Thoracic aorta (tissue), 2 donors: ENCODE data around the gene MNT. TPM values are rescaled to one million over a fixed set of nuclear protein-coding genes. Genes with fewer than 3 reads are reported as not detected.

ENCODE experiments used
- ATAC-seq: fragments of 150-250 bp; one replicate; pipeline ENCODE4 v1.8.0; 2017; ENCODE audit warnings: low read depth; ENCODE audit not compliant: insufficient number of reproducible peaks, low FRiP score
- DNase-seq: peaks from one replicate; pipeline ENCODE4 v3.0.0-alpha.2; 2020; ENCODE audit warnings: low spot score
- H3K27ac ChIP-seq, 2 donors: fragments of 200-600 bp; sonication (generic); 1 replicate in 1 of 2; 2 replicates in 1 of 2; pipeline ENCODE4 v1.5.1; 2016; ENCODE audit warnings: mild to moderate bottlenecking in 2 of 2, moderate library complexity in 2 of 2
- H3K27me3 ChIP-seq: fragments of 200-600 bp; sonication (generic); replicated peaks from 2 replicates; pipeline ENCODE4 v1.6.0; 2016; ENCODE audit warnings: mild to moderate bottlenecking; ENCODE audit not compliant: insufficient read depth
- H3K36me3 ChIP-seq: fragments of 200-600 bp; sonication (generic); one replicate; pipeline ENCODE4 v1.5.1; 2016
- H3K4me1 ChIP-seq, 2 donors: fragments of 200-600 bp; sonication (generic); 1 replicate in 1 of 2; 2 replicates in 1 of 2; pipeline versions ENCODE4 v1.5.1 to v1.6.0; 2016; ENCODE audit warnings: low read depth in 2 of 2, mild to moderate bottlenecking in 1 of 2; ENCODE audit not compliant: control insufficient read depth in 1 of 2
- H3K4me3 ChIP-seq: fragments of 200-600 bp; sonication (generic); 2 replicates; pipeline ENCODE4 v1.5.1; 2016; ENCODE audit warnings: mild to moderate bottlenecking
- H3K9me3 ChIP-seq: fragments of 200-600 bp; sonication (generic); 2 replicates; pipeline ENCODE4 v1.5.1; 2016
- total RNA-seq, 2 donors: library from RNA; depleted of rRNA; stranded (reverse); fragments of >200 nt; gene quantifications; one replicate each; pipeline versions ENCODE4 v1.1.0 to v1.2.3, GENCODE V29; 2016
- TF ChIP-seq, protein P1 (sequence below): fragments of 200-600 bp; sonication (generic); IDR thresholded peaks from one replicate; pipeline ENCODE4 v1.5.1; 2019; ENCODE audit warnings: antibody characterized with exemption

MNT gene
- total RNA-seq, 2 donors from 2014 or later = 17.9 to 27.1 TPM

- peaks cover 23% of the 10 kb centered on the region for H3K36me3 ChIP-seq
Measured at GRCh38 chr17:2435181-2435741, 34.4 kb upstream of the MNT start.

GRCh38 chr17:2433696-2434095, 32.8 kb upstream of the MNT start:
- no peaks in the 10 kb centered on the region for H3K4me1 ChIP-seq
- TF ChIP-seq, protein P1, sequence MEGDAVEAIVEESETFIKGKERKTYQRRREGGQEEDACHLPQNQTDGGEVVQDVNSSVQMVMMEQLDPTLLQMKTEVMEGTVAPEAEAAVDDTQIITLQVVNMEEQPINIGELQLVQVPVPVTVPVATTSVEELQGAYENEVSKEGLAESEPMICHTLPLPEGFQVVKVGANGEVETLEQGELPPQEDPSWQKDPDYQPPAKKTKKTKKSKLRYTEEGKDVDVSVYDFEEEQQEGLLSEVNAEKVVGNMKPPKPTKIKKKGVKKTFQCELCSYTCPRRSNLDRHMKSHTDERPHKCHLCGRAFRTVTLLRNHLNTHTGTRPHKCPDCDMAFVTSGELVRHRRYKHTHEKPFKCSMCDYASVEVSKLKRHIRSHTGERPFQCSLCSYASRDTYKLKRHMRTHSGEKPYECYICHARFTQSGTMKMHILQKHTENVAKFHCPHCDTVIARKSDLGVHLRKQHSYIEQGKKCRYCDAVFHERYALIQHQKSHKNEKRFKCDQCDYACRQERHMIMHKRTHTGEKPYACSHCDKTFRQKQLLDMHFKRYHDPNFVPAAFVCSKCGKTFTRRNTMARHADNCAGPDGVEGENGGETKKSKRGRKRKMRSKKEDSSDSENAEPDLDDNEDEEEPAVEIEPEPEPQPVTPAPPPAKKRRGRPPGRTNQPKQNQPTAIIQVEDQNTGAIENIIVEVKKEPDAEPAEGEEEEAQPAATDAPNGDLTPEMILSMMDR = no peak
- no peak overlapping the region for H3K27ac ChIP-seq
- DNase-seq (no peak), ATAC-seq (no peak)
- H3K9me3 ChIP-seq = no peaks in the 10 kb centered on the region
- H3K27me3 ChIP-seq = no peaks in the 10 kb centered on the region
- H3K36me3 ChIP-seq = peaks cover 20% of the 10 kb centered on the region
- H3K4me3 ChIP-seq = no peak overlapping the region

More at GRCh38 chr17:2435181-2435741, 34.4 kb upstream of the MNT start:
- Histone ChIP-seq H3K4me3 (no peak overlapping the region), H3K27me3 (no peaks in the 10 kb centered on the region), H3K27ac (no peak overlapping the region), H3K4me1 (no peaks in the 10 kb centered on the region), H3K9me3 (no peaks in the 10 kb centered on the region)
- no peak for ATAC-seq
- no peak for DNase-seq
- TF ChIP-seq, protein P1 = no peak

DNA sequence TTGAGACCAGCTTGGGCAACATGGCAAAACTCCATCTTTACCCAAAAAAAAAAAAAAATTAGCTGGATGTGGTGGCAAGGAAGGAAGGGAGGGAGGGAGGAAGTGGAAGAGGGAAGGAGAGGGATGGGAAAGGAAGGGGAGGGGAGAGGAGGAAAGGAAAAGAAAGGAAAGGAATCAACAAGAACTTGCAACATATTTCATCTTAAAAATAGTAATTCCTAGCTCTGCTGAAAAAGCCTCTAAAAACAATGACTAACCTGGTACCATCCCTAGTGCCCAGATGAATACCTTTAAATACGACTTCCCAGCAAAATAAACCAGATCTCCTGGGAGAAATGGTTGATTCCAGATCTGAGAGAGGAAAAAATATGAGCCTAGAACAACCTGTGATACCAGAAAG, 27.1 kb upstream of the MNT start:
- Histone ChIP-seq H3K9me3 (no peaks in the 10 kb centered on the region), H3K27me3 (no peaks in the 10 kb centered on the region), H3K27ac (no peak overlapping the region), H3K4me1 (peaks cover 8 to 12% of the 10 kb centered on the region in 2 donors), H3K36me3 (peaks cover 1% of the 10 kb centered on the region), H3K4me3 (no peak overlapping the region)
- TF ChIP-seq, protein P1 = no peak
- ATAC-seq = no peak
- no peak for DNase-seq

DNA sequence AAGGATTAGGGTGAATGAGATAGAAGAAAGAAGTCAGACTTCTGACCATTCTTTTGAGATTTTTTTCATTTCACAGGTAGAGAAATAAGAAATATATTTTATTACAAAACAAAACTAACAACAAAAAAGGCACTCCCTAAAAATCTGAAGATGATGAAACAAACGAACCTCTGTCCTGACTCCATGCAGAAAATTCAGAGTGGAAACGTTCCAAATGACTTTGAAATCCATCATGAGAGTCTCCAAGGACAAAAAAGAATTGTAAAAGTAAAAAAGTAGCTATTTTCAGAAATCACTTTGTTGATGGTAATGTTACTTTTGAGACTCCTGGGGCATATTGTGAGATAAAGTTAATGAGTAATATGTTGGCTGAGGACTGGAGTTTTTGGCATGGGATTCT, 26.4 kb upstream of the MNT start:
- H3K4me1 ChIP-seq = peaks cover 8 to 12% of the 10 kb centered on the region in 2 donors
- TF ChIP-seq, protein P1 = no peak
- no peak overlapping the region for H3K27ac ChIP-seq
- H3K36me3 ChIP-seq = no peaks in the 10 kb centered on the region
- no peaks in the 10 kb centered on the region for H3K9me3 ChIP-seq
- no peak overlapping the region for H3K4me3 ChIP-seq
- H3K27me3 ChIP-seq = no peaks in the 10 kb centered on the region
- ATAC-seq (no peak), DNase-seq (no peak)

DNA sequence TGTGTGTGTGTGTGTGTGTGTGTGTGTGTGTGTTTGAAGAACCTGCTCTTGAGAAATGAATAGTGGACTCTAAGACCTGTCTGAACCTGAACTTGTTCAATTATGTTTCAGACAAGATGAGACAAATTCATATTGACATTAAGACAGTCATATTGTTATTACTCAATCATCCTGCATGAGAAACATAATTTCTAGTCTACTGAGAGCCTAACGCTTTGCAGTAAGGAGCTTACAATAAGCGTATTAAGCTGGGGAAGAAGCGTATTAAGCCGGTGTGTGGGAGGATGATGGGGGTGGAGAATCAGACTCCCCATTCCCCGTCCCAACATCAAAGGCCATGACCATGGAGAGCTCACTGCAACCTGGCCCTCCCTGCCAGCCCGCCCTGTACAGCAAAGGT, 22.4 kb upstream of the MNT start:
- peaks cover 8 to 12% of the 10 kb centered on the region in 2 donors for H3K4me1 ChIP-seq
- H3K4me3 ChIP-seq = no peak overlapping the region
- H3K9me3 ChIP-seq = no peaks in the 10 kb centered on the region
- H3K27ac ChIP-seq = no peak overlapping the region
- TF ChIP-seq, protein P1 = no peak
- ATAC-seq = no peak
- no peak for DNase-seq
- peaks cover 6% of the 10 kb centered on the region for H3K36me3 ChIP-seq
- no peaks in the 10 kb centered on the region for H3K27me3 ChIP-seq
